HG03108 (cell line): Measurements from ENCODE around the gene GJB6.
"Not testable (repeated sequence)": the region's sequence is repeated elsewhere in the genome, so short reads cannot be mapped to it uniquely, and the experiment has no call there.

Experiments used
- ATAC-seq: cut with Tn5 transposase; IDR thresholded peaks from one replicate; pipeline ENCODE4 v1.9.1; 2021; ENCODE audit warnings: moderate library complexity; ENCODE audit not compliant: unreplicated experiment

The GJB6 gene

GRCh38 chr13:20231839-20232555 lies at the start of gene GJB6:
Gene GJB6, minus strand, starts transcription at chr13:20232319. Its CDS starts 8,839 bp downstream, at chr13:20223480.
- ATAC-seq = no peak

GRCh38 chr13:20276901-20277300 lies 44.8 kb upstream of the GJB6 start:
- not testable (repeated sequence) for ATAC-seq

GRCh38 chr13:20274466-20274865 lies 42.3 kb upstream of the GJB6 start:
- ATAC-seq = no peak

GRCh38 chr13:20272588-20273171 lies 40.6 kb upstream of the GJB6 start:
- no peak for ATAC-seq

- no peak for ATAC-seq
These were observed 40.0 kb upstream of the GJB6 start for GRCh38 chr13:20272104-20272503.

- no peak for ATAC-seq
These were observed 39.3 kb upstream of the GJB6 start for GRCh38 chr13:20271441-20271840.

GRCh38 chr13:20270163-20270865 lies 38.2 kb upstream of the GJB6 start:
- no peak for ATAC-seq

- ATAC-seq = peak; percentile 99
These were observed 32.3 kb upstream of the GJB6 start for GRCh38 chr13:20264271-20265018.

GRCh38 chr13:20263393-20264044 lies 31.4 kb upstream of the GJB6 start:
- no peak for ATAC-seq

- no peak for ATAC-seq
These were observed 26.8 kb upstream of the GJB6 start for GRCh38 chr13:20258963-20259288.

- ATAC-seq = no peak
These were observed 26.3 kb upstream of the GJB6 start for GRCh38 chr13:20258208-20258962.

GRCh38 chr13:20254076-20254475 lies 22.0 kb upstream of the GJB6 start:
- no peak for ATAC-seq

GRCh38 chr13:20249913-20250312 lies 17.8 kb upstream of the GJB6 start:
- ATAC-seq = no peak

- ATAC-seq = no peak
These were observed 15.8 kb upstream of the GJB6 start for GRCh38 chr13:20247963-20248362.

GRCh38 chr13:20247403-20247802 lies 15.3 kb upstream of the GJB6 start:
- ATAC-seq = no peak

- no peak for ATAC-seq
These were observed 9.5 kb upstream of the GJB6 start for GRCh38 chr13:20241593-20241992.

GRCh38 chr13:20239748-20240147 lies 7.6 kb upstream of the GJB6 start:
- ATAC-seq = no peak

- ATAC-seq = no peak
These were observed 598 bp upstream of the GJB6 start for GRCh38 chr13:20232556-20233277.

- no peak for ATAC-seq
These were observed 943 bp downstream of the GJB6 start for GRCh38 chr13:20230913-20231838.
